BJ (cell line): Measurements from ENCODE around the gene SSBP3. TPM values are rescaled to one million over a fixed set of nuclear protein-coding genes. Genes with fewer than 3 reads are reported as not detected.

Source experiments
- CTCF ChIA-PET: fragments of 350-600 bp; formaldehyde crosslinking; extraction: SDS; loops from one replicate; lab custom pipeline; 2021; ENCODE audit warnings: antibody characterized with exemption, inconsistent platforms; lab: Yijun Ruan, JAX
- POLR2A ChIA-PET: fragments of 300-600 bp; sonication (Branson Sonifier 250); formaldehyde crosslinking; extraction: SDS; loops from one replicate; lab custom pipeline; 2021; ENCODE audit warnings: antibody characterized with exemption; lab: Charles Lee
- DNase-seq: peaks from one replicate; pipeline ENCODE4 v3.0.0-alpha.2; 2011; ENCODE audit warnings: low read depth
- H3K27me3 ChIP-seq: 2 replicates; pipeline ENCODE4 v1.6.0; 2011; ENCODE audit warnings: low read length; ENCODE audit not compliant: control insufficient read depth, insufficient read depth
- H3K36me3 ChIP-seq: 2 replicates; pipeline ENCODE4 v1.5.1; 2011; ENCODE audit warnings: low read length; ENCODE audit not compliant: control insufficient read depth, insufficient read depth
- H3K4me3 ChIP-seq: 2 replicates; pipeline ENCODE4 v1.5.1; 2011; ENCODE audit warnings: low read depth, mild to moderate bottlenecking, control low read depth, low read length
- CTCF ChIP-seq: IDR thresholded peaks from 2 replicates; pipeline ENCODE4 v1.5.1; 2011; ENCODE audit warnings: low read depth, mild to moderate bottlenecking, control low read depth, inconsistent platforms, low read length, moderate library complexity; ENCODE audit not compliant: insufficient read depth
- polyA plus RNA-seq: library from polyadenylated mRNA; depleted of rRNA; stranded (reverse); fragments of >200 nt; gene quantifications from 2 replicates; pipeline ENCODE4 v1.2.3, GENCODE V29; 2011

The SSBP3 gene
- polyA plus RNA-seq, 1 experiment: 25.9 TPM

- POLR2A ChIA-PET: interaction anchor here (0.5 kb wide), 1 partner anchor 44 kb away, joined by 3 read pairs; no protein-coding TSS in a partner anchor
- Histone ChIP-seq H3K27me3 (no peaks in the 10 kb centered on the region), H3K4me3 (no peak overlapping the region), H3K36me3 (no peaks in the 10 kb centered on the region; the same call in 1 of the 2 replicates)
- CTCF ChIA-PET: interaction anchor here (0.8 to 2.3 kb wide), 2 partner anchors 11 to 174 kb away, joined by 3 to 7 read pairs; no protein-coding TSS in a partner anchor
- no peak for TF ChIP-seq CTCF
- DNase-seq: no peak
These were observed 91.1 kb downstream of the SSBP3 start for GRCh38 chr1:54315099-54315498.

- CTCF ChIA-PET: interaction anchor here (0.8 kb wide), 1 partner anchor 174 kb away, joined by 3 read pairs; no protein-coding TSS in a partner anchor
- no peak overlapping the region for H3K4me3 ChIP-seq
- POLR2A ChIA-PET: interaction anchor here (0.5 kb wide), 1 partner anchor 45 kb away, joined by 3 read pairs; no protein-coding TSS in a partner anchor
- H3K36me3 ChIP-seq: no peaks in the 10 kb centered on the region; the same call in 1 of the 2 replicates
- H3K27me3 ChIP-seq: no peaks in the 10 kb centered on the region
- no peak for DNase-seq
- no peak for TF ChIP-seq CTCF
These were observed 91.5 kb downstream of the SSBP3 start for GRCh38 chr1:54314696-54315095.

- Histone ChIP-seq H3K36me3 (no peaks in the 10 kb centered on the region; the same call in 1 of the 2 replicates), H3K4me3 (no peak overlapping the region), H3K27me3 (no peaks in the 10 kb centered on the region)
- DNase-seq: peak; percentile 30
- no peak for TF ChIP-seq CTCF
- CTCF ChIA-PET: interaction anchor here (0.9 to 2.3 kb wide), 5 partner anchors 8 to 94 kb away, joined by 3 to 7 read pairs (median 5); partner anchors contain the start of gene SSBP3
- POLR2A ChIA-PET: interaction anchor here (0.5 to 0.7 kb wide), 8 partner anchors 11 to 156 kb away, joined by 3 to 7 read pairs (median 4); no protein-coding TSS in a partner anchor
These were observed 93.3 kb downstream of the SSBP3 start for GRCh38 chr1:54312796-54313316.

GRCh38 chr1:54311506-54311905 lies 94.7 kb downstream of the SSBP3 start:
- ChIA-PET CTCF (interaction anchor here (0.6 to 2.3 kb wide), 9 partner anchors 8 to 95 kb away, joined by 3 to 7 read pairs (median 4); partner anchors contain the start of gene SSBP3), POLR2A (no interaction called here)
- no peak for DNase-seq
- H3K4me3 ChIP-seq: no peak overlapping the region
- TF ChIP-seq CTCF: no peak
- no peaks in the 10 kb centered on the region for H3K27me3 ChIP-seq
- no peaks in the 10 kb centered on the region for H3K36me3 ChIP-seq
